ENCODE data around the gene NECAP2. TPM values are rescaled to one million over a fixed set of nuclear protein-coding genes. Genes with fewer than 3 reads are reported as not detected.
A peak's percentile ranks its signal among the peaks of the same experiment; 100 is the strongest.

The NECAP2 gene
- total RNA-seq, 1 donor from 2014 or later = 43.2 TPM

GRCh38 chr1:16394977-16395376 lies 45.5 kb upstream of the NECAP2 start:
- Mint-ChIP-seq H3K4me3 (ENCODE audit: low read depth) (no peak overlapping the region), H3K36me3 (ENCODE audit: insufficient read depth) (peaks cover 9% of the 10 kb centered on the region), H3K9me3 (ENCODE audit: low read depth) (no peaks in the 10 kb centered on the region), H3K4me1 (ENCODE audit: low read depth) (peaks cover 8% of the 10 kb centered on the region), H3K27ac (no peak overlapping the region), H3K27me3 (no peaks in the 10 kb centered on the region)
- TF ChIP-seq CTCF (IDR thresholded peaks at IDR 0.05; ENCODE audit: unreplicated experiment) = no peak
- DNase-seq (ENCODE audit: low spot score, unreplicated experiment) = no peak

GRCh38 chr1:16396591-16396990 lies 43.9 kb upstream of the NECAP2 start:
- no peak for DNase-seq (ENCODE audit: low spot score, unreplicated experiment)
- Mint-ChIP-seq H3K9me3 (ENCODE audit: low read depth) (no peaks in the 10 kb centered on the region), H3K4me3 (ENCODE audit: low read depth) (no peak overlapping the region), H3K27ac (peak overlapping the region; percentile 41), H3K27me3 (no peaks in the 10 kb centered on the region), H3K4me1 (ENCODE audit: low read depth) (peaks cover 4% of the 10 kb centered on the region), H3K36me3 (ENCODE audit: insufficient read depth) (peaks cover 9% of the 10 kb centered on the region)
- TF ChIP-seq CTCF (IDR thresholded peaks at IDR 0.05; ENCODE audit: unreplicated experiment) = no peak

GRCh38 chr1:16397120-16397519 lies 43.4 kb upstream of the NECAP2 start:
- no peak for DNase-seq (ENCODE audit: low spot score, unreplicated experiment)

GRCh38 chr1:16398371-16398953 lies 42.1 kb upstream of the NECAP2 start:
- Mint-ChIP-seq H3K36me3 (ENCODE audit: insufficient read depth) (peaks cover 7% of the 10 kb centered on the region), H3K4me1 (ENCODE audit: low read depth) (no peaks in the 10 kb centered on the region), H3K9me3 (ENCODE audit: low read depth) (no peaks in the 10 kb centered on the region), H3K27me3 (no peaks in the 10 kb centered on the region), H3K4me3 (ENCODE audit: low read depth) (no peak overlapping the region), H3K27ac (no peak overlapping the region)
- TF ChIP-seq CTCF (IDR thresholded peaks at IDR 0.05; ENCODE audit: unreplicated experiment) = no peak
- DNase-seq (ENCODE audit: low spot score, unreplicated experiment) = no peak

More at GRCh38 chr1:16397120-16397519, 43.4 kb upstream of the NECAP2 start:
- Mint-ChIP-seq H3K27me3 (no peaks in the 10 kb centered on the region), H3K4me3 (ENCODE audit: low read depth) (no peak overlapping the region), H3K4me1 (ENCODE audit: low read depth) (peaks cover 4% of the 10 kb centered on the region), H3K27ac (no peak overlapping the region), H3K36me3 (ENCODE audit: insufficient read depth) (peaks cover 9% of the 10 kb centered on the region), H3K9me3 (ENCODE audit: low read depth) (no peaks in the 10 kb centered on the region)
- TF ChIP-seq CTCF (IDR thresholded peaks at IDR 0.05; ENCODE audit: unreplicated experiment) = no peak

- Mint-ChIP-seq H3K36me3 (ENCODE audit: insufficient read depth) (peaks cover 2% of the 10 kb centered on the region), H3K9me3 (ENCODE audit: low read depth) (no peaks in the 10 kb centered on the region), H3K27me3 (no peaks in the 10 kb centered on the region), H3K4me3 (ENCODE audit: low read depth) (no peak overlapping the region), H3K27ac (no peak overlapping the region), H3K4me1 (ENCODE audit: low read depth) (no peaks in the 10 kb centered on the region)
- no peak for DNase-seq (ENCODE audit: low spot score, unreplicated experiment)
- no peak for TF ChIP-seq CTCF (IDR thresholded peaks at IDR 0.05; ENCODE audit: unreplicated experiment)
Measured at GRCh38 chr1:16402742-16403141, 37.8 kb upstream of the NECAP2 start.

Measured in progenitor cell of endocrine pancreas (in vitro differentiated cells).